ENCODE measurements around the gene SSBP2. TPM values are rescaled to one million over a fixed set of nuclear protein-coding genes. Genes with fewer than 3 reads are reported as not detected.

Gene SSBP2
- total RNA-seq, 2 donors from 2014 or later: 23.7 to 75.0 TPM

DNA sequence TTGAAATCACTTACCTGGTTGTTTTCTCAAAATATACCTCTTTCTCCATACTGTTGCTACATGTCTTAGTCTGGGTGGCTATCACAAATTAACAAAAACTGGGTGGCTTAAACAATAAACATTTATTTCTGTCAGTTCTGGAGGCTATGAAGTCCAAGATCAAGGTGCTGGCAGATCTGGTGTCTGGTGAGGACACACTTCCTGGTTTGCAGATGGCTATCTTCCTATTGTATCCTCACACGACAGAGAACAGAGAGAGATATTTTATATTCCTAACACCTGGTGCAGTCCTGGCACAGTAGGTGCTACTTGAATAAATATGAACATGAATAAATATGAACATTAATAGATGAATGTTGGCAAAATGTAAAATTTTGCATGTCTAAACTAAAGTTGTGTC lies 192.7 kb downstream of the SSBP2 start:
- Histone ChIP-seq H3K4me3 (no peak overlapping the region), H3K27me3 (replicated peaks; ENCODE audit: insufficient read depth) (no peaks in the 10 kb centered on the region), H3K27ac (no peak overlapping the region), H3K9me3 (no peaks in the 10 kb centered on the region), H3K36me3 (no peaks in the 10 kb centered on the region), H3K4me1 (ENCODE audit: control insufficient read depth in 1 of 2, low read depth in 2 of 2) (peaks cover 9 to 11% of the 10 kb centered on the region in 2 donors)
- ATAC-seq (ENCODE audit: insufficient number of reproducible peaks, low FRiP score, low read depth) (no peak), DNase-seq (ENCODE audit: low spot score) (no peak)
- TF ChIP-seq, protein P1, sequence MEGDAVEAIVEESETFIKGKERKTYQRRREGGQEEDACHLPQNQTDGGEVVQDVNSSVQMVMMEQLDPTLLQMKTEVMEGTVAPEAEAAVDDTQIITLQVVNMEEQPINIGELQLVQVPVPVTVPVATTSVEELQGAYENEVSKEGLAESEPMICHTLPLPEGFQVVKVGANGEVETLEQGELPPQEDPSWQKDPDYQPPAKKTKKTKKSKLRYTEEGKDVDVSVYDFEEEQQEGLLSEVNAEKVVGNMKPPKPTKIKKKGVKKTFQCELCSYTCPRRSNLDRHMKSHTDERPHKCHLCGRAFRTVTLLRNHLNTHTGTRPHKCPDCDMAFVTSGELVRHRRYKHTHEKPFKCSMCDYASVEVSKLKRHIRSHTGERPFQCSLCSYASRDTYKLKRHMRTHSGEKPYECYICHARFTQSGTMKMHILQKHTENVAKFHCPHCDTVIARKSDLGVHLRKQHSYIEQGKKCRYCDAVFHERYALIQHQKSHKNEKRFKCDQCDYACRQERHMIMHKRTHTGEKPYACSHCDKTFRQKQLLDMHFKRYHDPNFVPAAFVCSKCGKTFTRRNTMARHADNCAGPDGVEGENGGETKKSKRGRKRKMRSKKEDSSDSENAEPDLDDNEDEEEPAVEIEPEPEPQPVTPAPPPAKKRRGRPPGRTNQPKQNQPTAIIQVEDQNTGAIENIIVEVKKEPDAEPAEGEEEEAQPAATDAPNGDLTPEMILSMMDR (IDR thresholded peaks at IDR 0.05): no peak

DNA sequence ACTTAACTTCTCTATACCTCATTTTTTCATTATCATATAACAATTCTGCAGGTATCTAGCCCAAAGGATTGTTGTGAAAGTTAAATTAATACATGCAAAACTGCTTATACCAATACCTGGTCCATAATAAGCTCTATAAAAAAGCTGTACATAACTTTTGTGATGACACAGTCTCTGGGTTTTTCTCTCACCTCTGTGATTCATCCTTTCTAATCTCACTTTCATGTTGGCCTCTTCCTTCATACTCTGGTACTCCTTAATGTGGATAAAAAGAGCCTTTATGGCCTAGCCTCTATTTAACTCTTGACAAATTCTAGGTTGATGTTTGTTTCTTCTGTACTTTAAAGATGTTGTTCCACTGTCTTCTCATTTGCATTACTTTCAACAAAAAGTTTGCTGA lies 194.1 kb downstream of the SSBP2 start:
- TF ChIP-seq, protein P1 (IDR thresholded peaks at IDR 0.05): no peak
- H3K9me3 ChIP-seq: no peaks in the 10 kb centered on the region
- no peak overlapping the region for H3K27ac ChIP-seq
- DNase-seq (ENCODE audit: low spot score) (no peak), ATAC-seq (ENCODE audit: insufficient number of reproducible peaks, low FRiP score, low read depth) (no peak)
- no peaks in the 10 kb centered on the region for H3K36me3 ChIP-seq
- H3K4me3 ChIP-seq: no peak overlapping the region
- peaks cover 9 to 11% of the 10 kb centered on the region in 2 donors for H3K4me1 ChIP-seq (ENCODE audit: control insufficient read depth in 1 of 2, low read depth in 2 of 2)
- no peaks in the 10 kb centered on the region for H3K27me3 ChIP-seq (replicated peaks; ENCODE audit: insufficient read depth)

DNA sequence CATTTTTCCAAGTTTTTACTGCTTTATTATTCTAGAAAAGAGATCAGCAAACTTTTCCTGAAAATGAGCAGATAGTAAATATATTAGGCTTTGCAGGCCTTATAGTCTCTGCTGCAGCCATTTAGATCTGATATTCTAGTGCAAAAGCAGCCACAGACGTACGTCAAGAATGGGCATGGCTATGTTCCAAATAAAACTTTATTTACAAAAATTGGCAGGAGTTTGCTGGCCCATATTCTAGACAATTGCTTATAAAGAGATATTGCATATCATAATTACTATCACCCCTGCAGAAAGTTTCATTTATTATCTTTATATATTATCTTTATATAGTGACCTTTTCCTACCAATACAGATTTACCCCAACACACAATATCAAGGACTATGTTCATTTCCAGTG lies 195.0 kb downstream of the SSBP2 start:
- H3K9me3 ChIP-seq: no peaks in the 10 kb centered on the region
- ATAC-seq (ENCODE audit: insufficient number of reproducible peaks, low FRiP score, low read depth): no peak
- H3K27me3 ChIP-seq (replicated peaks; ENCODE audit: insufficient read depth): no peaks in the 10 kb centered on the region
- TF ChIP-seq, protein P1 (IDR thresholded peaks at IDR 0.05): no peak
- DNase-seq (ENCODE audit: low spot score): no peak
- peaks cover 6 to 11% of the 10 kb centered on the region in 2 donors for H3K4me1 ChIP-seq (ENCODE audit: control insufficient read depth in 1 of 2, low read depth in 2 of 2)
- no peaks in the 10 kb centered on the region for H3K36me3 ChIP-seq
- no peak overlapping the region for H3K4me3 ChIP-seq
- H3K27ac ChIP-seq: no peak overlapping the region

DNA sequence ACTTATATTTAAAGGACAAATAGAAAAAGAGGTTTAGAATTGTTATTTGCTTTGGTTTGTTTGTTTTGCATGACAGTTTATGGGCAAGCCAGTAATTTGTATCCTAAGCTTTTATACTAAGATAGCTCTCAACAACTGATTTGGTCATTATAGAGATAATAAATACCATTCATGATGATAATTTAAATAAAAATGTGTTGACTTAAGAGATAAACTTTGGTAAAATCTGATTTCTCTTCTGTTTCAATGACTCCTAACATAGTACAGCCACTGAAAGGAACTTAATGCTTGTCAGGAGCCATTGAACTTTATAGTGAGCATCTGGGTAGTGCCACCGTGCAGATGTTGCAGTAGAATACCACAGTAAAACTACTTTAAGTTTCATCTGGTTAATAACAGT lies 196.2 kb downstream of the SSBP2 start:
- no peak for DNase-seq (ENCODE audit: low spot score)
- Histone ChIP-seq H3K36me3 (no peaks in the 10 kb centered on the region), H3K27me3 (replicated peaks; ENCODE audit: insufficient read depth) (no peaks in the 10 kb centered on the region), H3K4me3 (no peak overlapping the region), H3K9me3 (no peaks in the 10 kb centered on the region), H3K4me1 (ENCODE audit: control insufficient read depth in 1 of 2, low read depth in 2 of 2) (peaks cover 5 to 6% of the 10 kb centered on the region in 2 donors), H3K27ac (no peak overlapping the region)
- TF ChIP-seq, protein P1 (IDR thresholded peaks at IDR 0.05): no peak
- no peak for ATAC-seq (ENCODE audit: insufficient number of reproducible peaks, low FRiP score, low read depth)

DNA sequence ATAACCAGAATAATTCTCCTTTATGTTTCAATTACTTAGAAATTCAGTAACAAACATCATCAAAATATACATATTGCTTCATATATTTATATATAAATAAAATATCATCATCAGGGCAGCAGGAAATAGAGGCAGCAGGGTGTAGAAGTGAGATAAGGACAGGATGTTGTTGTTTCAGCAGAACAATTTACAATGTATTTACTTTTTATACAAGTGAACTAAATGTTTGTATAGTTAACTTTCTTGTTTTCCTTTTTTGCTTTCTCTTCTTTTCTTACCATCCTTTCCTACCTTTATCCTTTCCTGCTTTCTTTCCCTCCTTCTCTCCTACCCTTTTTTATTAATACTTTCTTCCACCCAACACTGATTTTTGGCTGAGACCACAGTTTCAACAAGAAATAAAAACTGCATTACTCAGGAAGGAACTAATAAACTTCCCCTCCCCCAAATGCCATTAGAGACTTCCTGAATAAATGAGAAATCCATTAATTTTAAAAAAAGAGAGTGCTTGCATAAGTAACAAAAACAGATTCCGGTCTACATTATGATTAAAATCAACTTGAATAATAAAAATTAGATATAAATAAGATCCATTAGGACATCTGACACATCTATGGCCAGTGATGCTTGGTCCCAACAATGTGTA lies 197.2 kb downstream of the SSBP2 start:
- Histone ChIP-seq H3K9me3 (no peaks in the 10 kb centered on the region), H3K27me3 (replicated peaks; ENCODE audit: insufficient read depth) (no peaks in the 10 kb centered on the region), H3K4me3 (no peak overlapping the region), H3K4me1 (ENCODE audit: control insufficient read depth in 1 of 2, low read depth in 2 of 2) (peaks cover 5 to 6% of the 10 kb centered on the region in 2 donors), H3K27ac (no peak overlapping the region), H3K36me3 (no peaks in the 10 kb centered on the region)
- no peak for DNase-seq (ENCODE audit: low spot score)
- TF ChIP-seq, protein P1 (IDR thresholded peaks at IDR 0.05): no peak
- no peak for ATAC-seq (ENCODE audit: insufficient number of reproducible peaks, low FRiP score, low read depth)

All from thoracic aorta (tissue), 2 donors.